Measurements from ENCODE around the gene TBX15.

Gene TBX15

GRCh38 chr1:118899340-118899739 is 88.8 kb downstream of the TBX15 start:
- DNase-seq: no peak

GRCh38 chr1:118898712-118899111 is 89.4 kb downstream of the TBX15 start:
- no peak for DNase-seq

- DNase-seq: no peak
Observed at GRCh38 chr1:118896416-118896815, 91.7 kb downstream of the TBX15 start.

GRCh38 chr1:118894836-118895235 is 93.3 kb downstream of the TBX15 start:
- no peak for DNase-seq

DNA sequence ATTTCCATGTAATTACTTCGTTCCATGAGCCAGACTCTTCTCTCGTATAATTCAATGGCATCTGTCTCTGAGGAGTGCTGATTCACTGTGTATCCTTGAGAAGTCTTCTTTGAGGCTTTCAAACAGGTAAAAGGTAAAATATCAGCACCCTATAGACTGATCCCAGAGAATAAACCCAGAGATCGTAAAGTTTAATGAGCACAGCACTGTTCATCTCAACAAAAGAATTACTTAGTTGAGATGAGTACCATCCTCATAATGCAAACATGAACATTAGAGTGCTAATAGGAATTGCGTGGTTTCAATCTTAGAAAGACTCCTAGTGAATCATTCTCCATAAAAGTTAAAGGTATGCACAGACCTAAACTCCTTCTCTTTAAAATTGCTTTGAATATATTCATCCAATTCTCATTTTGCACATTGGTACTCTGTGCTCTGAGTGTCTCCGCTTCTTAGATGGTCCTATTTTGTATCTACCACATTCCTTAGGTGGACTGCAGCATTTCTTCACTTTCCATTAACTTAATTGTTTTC is 97.2 kb downstream of the TBX15 start:
- no peak for DNase-seq

DNA sequence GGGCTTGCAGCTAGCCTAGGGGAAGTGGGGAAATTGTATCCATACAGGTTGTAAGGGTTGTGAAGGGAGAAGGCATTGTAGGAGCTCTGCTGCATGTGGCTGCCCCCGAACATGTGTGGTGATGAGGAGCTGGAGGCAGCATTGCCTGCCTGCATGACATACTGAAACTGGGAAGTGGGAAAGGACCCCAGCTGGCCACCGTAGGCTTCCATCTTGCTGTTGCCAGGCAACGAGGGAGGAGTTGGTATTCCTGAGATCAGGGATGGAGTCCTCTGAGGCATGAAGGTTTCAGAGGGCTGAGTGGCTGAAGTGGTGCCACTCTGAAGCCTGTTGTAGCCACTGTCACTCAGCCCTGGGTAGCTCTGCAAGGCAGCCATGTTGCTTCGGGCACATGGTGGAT is 103.2 kb downstream of the TBX15 start:
- no peak for DNase-seq

- DNase-seq: no peak
Observed at GRCh38 chr1:118881751-118882150, 106.4 kb downstream of the TBX15 start.

DNA sequence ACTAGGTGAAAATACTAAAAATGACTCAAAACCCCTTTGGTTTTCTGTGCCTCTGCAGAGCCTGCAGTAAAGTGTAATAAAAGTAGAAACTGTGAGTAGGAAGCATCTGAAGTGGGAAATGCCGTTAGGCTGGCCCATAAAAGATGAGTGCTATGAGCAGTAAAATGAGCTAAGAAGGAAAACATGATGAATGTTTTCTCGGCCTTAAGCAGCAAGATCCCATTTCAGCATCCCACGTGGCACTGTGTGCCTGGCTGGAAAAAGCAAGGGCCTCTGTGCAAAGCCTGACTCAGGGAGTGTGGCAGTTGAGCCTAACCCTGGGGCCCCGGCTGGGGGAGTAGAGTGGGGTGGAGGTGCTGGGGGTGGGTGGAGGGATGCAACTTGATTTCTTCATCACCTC is 109.5 kb downstream of the TBX15 start:
- DNase-seq: no peak

- no peak for DNase-seq
Observed at GRCh38 chr1:118877668-118878396, 110.3 kb downstream of the TBX15 start.

DNA sequence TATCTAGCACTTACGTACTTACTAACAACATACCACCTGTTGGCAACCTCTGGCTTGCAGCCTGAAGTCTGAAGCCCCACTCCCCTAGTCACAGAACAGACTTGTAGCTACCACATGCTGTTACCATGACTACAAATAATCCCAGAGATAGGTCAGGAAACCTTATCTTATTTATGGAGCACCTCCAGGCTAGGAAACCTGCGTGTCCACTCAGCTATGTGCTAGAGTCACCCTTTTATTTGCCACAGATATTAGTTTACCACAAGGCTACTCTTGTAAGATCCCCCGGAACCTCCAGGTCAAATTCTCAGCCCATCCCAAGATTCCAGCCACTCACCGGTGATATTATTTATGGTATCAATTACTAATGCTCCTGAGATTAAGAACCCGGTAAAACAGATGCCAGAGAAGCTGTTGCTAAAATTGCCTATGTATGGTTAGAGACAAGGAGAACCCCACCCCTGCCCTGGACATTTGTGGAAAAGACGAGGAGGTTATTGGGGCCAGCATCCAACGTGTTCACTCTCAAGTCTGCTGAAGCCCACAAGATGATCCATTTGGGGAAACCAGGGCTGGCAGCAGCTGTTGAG is 116.5 kb downstream of the TBX15 start:
- no peak for DNase-seq

DNA sequence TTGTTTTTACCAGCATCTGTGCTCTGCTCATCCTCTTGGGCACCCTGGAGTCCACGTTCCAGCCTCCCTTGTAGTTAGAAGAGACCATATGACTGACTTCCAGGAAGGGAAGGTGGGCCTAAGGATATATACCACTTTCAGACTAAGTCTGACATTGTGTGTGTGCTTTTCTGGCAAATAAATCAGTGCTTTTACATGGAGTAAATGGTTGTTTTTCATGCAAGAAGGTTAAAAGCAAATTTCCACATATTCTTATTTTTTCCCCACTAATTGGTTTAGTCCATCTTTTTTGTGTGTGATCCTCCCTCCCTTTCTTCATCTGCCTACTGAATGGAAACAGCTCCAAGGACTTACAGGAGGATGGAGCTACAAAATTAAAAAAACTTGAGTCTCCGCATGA is 119.8 kb downstream of the TBX15 start:
- DNase-seq: no peak

GRCh38 chr1:118866330-118866729 is 121.8 kb downstream of the TBX15 start:
- no peak for DNase-seq

DNA sequence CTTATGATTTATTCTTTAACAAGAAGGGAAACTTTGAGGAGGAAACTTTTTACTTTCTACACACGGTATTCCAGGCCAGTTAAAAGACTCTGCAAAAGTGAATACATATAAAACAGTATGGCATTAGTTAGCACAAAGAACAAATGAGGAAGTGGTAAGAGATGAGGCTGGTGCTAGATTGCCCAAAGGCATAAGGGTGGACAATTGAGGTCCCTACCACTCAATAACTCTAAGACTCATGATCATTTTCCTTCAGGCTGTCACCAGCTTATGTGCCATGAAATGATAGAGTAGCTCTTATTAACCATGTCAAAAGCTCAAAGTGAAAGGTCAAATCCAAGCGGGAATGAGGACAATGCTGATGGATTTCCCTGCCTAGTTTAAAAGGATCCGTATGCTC is 124.5 kb downstream of the TBX15 start:
- no peak for DNase-seq

- DNase-seq: no peak
Observed at GRCh38 chr1:118862755-118863154, 125.4 kb downstream of the TBX15 start.

GRCh38 chr1:118861216-118861615 is 126.9 kb downstream of the TBX15 start:
- DNase-seq: no peak

DNA sequence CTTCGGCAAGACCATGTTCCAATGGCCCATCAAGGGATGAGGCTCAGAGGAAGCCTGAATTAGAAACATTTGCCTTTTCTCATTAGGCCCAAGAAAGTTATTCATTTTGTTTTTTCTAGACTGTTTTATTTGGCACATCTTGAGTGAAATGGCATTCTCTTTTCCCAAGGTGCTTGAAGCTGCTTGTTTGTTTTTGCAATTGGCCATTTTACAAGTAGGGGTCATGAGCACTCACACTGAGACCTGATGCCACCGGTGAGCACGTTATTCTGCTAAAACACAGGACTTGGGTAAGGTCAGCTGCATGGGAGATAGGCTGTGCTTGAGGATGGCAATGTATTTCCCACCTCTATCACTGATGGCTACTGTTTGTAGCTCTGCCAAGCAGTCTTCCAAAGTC is 128.1 kb downstream of the TBX15 start:
- DNase-seq: no peak

DNA sequence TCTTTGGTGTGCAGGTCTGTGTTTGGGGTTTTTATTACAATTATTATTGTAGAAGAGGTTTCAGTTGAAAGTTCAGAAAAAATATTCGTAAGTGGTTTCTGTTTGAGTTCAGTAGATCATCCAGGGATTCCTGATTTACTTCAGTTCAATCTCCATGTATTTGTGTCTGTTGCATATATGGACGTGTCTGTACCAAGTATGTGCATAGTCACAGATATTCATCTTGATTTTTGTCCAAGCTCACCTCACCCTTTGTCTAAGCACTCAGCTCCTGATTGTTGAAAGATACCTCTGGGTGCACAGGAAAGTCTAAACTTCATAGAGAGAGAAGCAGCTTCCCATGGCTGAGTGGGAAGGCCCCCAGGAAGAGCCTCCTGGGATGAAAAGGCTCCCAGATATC is 141.7 kb downstream of the TBX15 start:
- no peak for DNase-seq

GRCh38 chr1:118842452-118843201 is 145.5 kb downstream of the TBX15 start:
- DNase-seq: no peak

DNA sequence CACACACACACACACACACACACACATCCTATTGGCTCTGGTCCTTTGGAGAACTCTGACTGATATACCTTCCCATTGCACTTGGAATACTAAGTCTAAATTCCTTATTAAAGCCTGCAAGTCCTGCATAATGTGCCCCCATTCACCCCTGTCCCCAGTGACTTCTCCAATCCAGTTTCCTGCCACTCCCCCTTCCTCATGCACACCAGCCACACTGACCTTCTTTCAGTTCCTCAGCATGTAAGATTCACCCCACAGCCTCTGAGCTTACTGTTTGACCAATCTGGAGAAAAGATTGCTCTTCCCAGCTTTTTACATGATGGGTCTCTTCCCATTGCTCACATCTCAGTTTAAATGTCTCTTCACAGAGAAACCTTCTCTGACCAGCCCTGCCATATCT is 146.6 kb downstream of the TBX15 start:
- DNase-seq: no peak

All from anterior cingulate cortex (tissue), 58 donors.